SH-SY5Y (cell line): ENCODE results near the gene SAMD1.

Source experiments
- GATA2 ChIP-seq: IDR thresholded peaks from 2 replicates; pipeline ENCODE4 v1.6.1; 2011; ENCODE audit warnings: mild to moderate bottlenecking, low read depth, low read length
- GATA3 ChIP-seq: IDR thresholded peaks from 2 replicates; pipeline ENCODE4 v1.6.1; 2011; ENCODE audit warnings: low read depth, mild to moderate bottlenecking, low read length, moderate library complexity

The SAMD1 gene

DNA sequence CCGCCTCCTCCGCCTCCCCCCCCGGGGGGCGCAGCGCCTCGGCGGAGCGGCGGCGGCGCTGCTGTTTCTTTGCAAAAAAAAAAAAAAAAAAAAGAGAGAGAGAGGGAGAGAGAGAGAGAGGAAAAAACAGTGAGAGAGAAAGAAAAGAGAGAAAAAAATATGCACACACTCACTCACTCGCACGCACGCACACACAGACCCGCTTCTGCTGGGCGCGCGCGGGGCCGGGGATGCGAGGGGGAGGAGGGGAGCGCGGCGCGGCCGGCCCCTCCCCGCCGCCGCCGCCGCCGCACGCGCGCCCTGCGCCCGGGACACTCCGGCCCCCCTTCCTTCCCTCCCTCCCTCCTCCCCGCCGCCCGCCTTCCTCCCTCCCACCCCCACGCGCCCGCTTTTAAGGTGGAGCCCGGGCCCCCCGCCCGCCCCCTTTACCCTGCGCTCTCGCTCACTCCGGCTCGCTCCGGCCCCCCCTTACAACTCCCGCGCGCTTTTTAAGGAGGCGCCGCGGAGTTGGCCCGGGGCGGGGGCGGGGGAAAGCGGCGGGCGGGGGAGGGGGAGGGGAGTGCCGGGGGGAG is at the start of gene SAMD1:
TSS of gene SAMD1 (minus strand) at position 243 of the 572 bp plus-strand sequence.
- TF ChIP-seq GATA2 (no peak), GATA3 (no peak)

DNA sequence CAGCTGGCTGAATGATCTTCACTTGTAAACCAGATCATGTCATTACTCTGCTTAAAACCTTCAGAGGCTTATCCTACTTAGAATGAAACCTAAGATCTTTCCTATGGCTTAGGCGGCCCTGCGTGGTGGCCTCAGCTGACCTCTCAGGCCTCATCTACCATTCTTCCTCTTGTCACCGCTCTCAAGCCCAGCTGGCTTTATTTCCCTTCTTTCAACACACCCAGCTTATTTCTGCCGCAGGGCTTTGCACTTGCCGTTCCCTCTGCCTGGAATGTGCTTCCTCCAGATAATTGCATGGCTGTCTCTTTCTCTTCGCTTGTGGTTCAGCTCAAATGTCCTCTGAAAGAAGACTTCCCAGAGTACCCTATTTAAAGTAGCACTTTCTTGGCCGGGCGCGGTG is 49.4 kb upstream of the SAMD1 start:
- TF ChIP-seq GATA3, result no peak
- no peak for TF ChIP-seq GATA2

GRCh38 chr19:14138576-14139265 is 48.2 kb upstream of the SAMD1 start:
- TF ChIP-seq GATA2 (no peak), GATA3 (no peak)

DNA sequence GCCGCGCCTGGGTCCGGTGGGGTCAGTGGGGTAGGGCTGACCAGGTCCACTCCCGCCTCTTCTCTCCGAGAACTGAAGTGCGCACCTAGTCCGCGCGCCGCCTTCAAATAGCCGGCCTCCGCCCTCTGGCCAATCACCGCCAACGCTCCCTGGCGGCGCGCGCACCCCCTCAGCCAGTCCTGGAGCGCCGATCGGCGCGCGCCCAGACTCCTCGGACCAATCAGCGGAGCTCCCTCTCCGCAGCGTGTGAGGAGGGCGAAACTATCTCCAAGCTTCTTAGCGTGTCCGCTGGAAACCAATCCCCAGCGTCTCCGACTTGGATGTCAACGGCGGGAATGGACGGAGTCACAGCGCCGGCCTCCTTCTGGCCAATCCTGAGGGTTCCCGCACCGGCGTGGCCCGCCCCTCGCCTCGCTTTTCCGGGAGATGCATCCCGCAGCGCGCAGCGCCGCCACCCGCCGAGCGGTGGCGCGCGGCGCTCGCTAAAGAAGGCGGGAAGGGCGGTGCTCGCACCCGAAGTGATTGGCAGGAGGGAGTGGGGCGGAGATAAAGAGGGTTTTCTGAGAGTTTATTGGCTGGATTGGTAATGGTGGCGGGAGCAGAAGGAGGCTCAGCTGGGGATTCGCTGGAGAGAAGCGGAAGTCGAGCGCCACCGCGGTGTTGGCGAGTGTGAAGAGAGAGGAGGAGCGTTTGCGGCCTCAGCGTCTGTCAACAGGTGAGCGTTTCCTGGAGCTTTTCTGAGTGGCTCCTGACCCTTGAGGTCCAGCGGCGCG is 46.1 kb upstream of the SAMD1 start, which contains the start of gene ASF1B:
TSS of gene ASF1B (minus strand) at position 81 of the 773 bp plus-strand sequence. CDS start 133 bp downstream, outside the sequence.
- TF ChIP-seq GATA2, result no peak
- TF ChIP-seq GATA3, result no peak

GRCh38 chr19:14135985-14136508 is 45.5 kb upstream of the SAMD1 start:
- TF ChIP-seq GATA3 (no peak), GATA2 (no peak)

- no peak for TF ChIP-seq GATA3
- no peak for TF ChIP-seq GATA2
Measured at GRCh38 chr19:14135355-14135754, 44.8 kb upstream of the SAMD1 start.

GRCh38 chr19:14127929-14128509 is 37.5 kb upstream of the SAMD1 start:
- TF ChIP-seq GATA3 (no peak), GATA2 (no peak)

GRCh38 chr19:14127176-14127575 is 36.6 kb upstream of the SAMD1 start:
- TF ChIP-seq GATA3 (no peak), GATA2 (no peak)

DNA sequence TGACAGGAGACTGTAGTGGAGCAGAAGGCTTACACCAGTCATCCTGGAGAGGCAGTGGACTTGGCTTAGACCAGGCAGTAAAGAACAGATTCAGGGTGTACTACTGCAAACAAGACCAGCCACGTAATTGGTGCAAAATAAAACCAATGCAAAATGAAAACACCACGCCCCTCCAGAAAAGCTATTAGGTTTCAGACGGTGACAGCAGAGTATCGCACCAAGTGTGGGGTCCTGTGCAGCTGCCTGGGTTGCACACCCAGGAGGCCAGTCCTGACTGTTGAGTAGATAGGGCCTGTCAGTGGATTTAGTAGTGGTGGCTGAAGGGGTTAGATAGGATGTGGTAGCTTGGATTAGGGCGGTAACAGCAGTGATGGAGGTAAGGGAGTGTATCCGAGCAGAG is 32.4 kb upstream of the SAMD1 start:
- TF ChIP-seq GATA3, result no peak
- no peak for TF ChIP-seq GATA2

DNA sequence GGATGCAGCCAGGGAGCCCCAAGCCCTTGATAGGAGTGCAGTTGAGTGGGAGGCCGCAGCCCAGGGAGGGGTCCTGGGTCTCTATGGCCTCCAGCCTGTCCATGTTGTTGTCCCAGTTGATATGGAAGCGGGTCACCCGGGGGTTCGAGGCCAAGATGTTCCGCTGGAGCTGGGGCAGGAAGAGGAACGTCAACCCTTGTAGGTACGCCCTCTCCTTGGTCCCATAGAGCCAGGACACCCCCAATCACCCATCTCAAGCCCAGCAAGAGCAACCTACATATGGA is 29.9 kb upstream of the SAMD1 start:
- TF ChIP-seq GATA2 (no peak), GATA3 (no peak)

GRCh38 chr19:14119644-14120496 is 29.3 kb upstream of the SAMD1 start:
- TF ChIP-seq GATA3 (no peak), GATA2 (peak; percentile 80)

- TF ChIP-seq GATA2, result no peak
- TF ChIP-seq GATA3, result no peak
Measured at GRCh38 chr19:14119146-14119545, 28.6 kb upstream of the SAMD1 start.

- no peak for TF ChIP-seq GATA2
- TF ChIP-seq GATA3, result no peak
Measured at GRCh38 chr19:14118165-14119051, 27.9 kb upstream of the SAMD1 start.
